ENCODE results near the gene MDP1.
"Not testable (repeated sequence)": the region's sequence is repeated elsewhere in the genome, so short reads cannot be mapped to it uniquely, and the experiment has no call there.

MDP1 gene

DNA sequence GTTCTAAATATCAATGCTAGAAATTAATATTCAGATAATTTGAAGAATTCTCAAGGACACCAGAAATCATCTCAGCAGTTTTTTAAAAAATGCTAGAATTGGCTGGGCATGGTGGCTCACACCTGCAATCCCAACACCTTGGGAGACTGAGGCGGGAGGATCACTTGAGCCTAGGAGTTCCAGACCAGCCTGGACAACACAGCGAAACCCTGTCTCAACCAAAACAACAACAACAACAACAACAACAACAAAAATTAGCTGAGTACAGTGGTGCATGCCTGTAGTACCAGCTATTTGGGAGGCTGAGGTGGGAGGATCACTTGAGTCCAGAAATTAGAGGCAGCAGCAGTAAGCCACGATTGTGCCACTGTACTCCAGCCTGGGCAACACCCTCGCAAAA is 3.2 kb upstream of the MDP1 start:
- Histone ChIP-seq H3K4me3 (ENCODE audit: low read depth in 1 of 2, low read length in 1 of 2) (no peak overlapping the region), H3K27ac (no peak overlapping the region), H3K27me3 (no peaks in the 10 kb centered on the region), H3K9me3 (no peaks in the 10 kb centered on the region), H3K36me3 (peaks cover 6% of the 10 kb centered on the region), H3K4me1 (ENCODE audit: control insufficient read depth in 1 of 2, insufficient read depth in 1 of 2, low read depth in 1 of 2, low read length in 1 of 2) (peaks cover 21 to 22% of the 10 kb centered on the region in 2 experiments)
- TF ChIP-seq, protein P1, sequence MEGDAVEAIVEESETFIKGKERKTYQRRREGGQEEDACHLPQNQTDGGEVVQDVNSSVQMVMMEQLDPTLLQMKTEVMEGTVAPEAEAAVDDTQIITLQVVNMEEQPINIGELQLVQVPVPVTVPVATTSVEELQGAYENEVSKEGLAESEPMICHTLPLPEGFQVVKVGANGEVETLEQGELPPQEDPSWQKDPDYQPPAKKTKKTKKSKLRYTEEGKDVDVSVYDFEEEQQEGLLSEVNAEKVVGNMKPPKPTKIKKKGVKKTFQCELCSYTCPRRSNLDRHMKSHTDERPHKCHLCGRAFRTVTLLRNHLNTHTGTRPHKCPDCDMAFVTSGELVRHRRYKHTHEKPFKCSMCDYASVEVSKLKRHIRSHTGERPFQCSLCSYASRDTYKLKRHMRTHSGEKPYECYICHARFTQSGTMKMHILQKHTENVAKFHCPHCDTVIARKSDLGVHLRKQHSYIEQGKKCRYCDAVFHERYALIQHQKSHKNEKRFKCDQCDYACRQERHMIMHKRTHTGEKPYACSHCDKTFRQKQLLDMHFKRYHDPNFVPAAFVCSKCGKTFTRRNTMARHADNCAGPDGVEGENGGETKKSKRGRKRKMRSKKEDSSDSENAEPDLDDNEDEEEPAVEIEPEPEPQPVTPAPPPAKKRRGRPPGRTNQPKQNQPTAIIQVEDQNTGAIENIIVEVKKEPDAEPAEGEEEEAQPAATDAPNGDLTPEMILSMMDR (IDR thresholded peaks at IDR 0.05), result no peak

DNA sequence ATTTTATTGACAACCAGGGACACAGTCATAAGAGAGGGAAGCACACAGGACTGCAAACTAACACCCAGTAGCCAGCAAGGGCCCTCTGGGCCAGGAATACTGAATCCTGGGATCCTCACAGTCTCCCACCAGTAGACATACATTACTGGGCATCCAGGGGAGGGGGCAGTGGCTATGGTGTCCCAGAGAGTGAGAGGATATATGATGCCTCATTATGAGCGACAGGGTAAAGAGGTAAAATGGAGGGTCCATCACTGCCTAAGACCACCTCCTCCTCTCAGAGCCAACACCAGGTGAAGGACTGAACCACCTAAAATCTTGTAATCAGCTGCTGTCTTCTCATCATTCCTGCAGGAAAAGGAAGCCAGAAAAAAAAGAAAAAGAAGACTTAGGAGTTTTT is 1.0 kb upstream of the MDP1 start:
- H3K9me3 ChIP-seq; H3K4me3 ChIP-seq (ENCODE audit: low read depth in 1 of 2, low read length in 1 of 2); H3K27me3 ChIP-seq; H3K36me3 ChIP-seq: not testable (repeated sequence)
- Histone ChIP-seq H3K27ac (peak overlapping the region; percentile 97), H3K4me1 (ENCODE audit: control insufficient read depth in 1 of 2, insufficient read depth in 1 of 2, low read depth in 1 of 2, low read length in 1 of 2) (peaks cover 31 to 35% of the 10 kb centered on the region in 2 experiments)

DNA sequence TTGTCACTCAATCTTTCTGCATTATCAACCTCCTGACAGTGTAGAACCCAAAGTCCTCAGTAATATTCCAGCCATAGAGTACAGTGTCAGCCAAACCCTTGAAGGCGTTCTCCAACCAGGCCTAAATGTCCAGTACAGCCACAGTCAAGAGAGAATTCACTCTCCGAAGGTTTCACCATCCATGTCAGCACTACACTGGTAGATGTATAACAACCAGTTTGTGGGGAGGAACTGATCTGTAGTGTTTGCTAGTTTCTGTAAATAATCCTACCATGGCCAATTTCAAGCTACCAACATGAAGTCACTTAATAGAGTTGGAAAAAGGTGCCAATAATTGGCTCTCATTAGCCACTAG is 456 bp upstream of the MDP1 start:
- Histone ChIP-seq H3K27ac (peak overlapping the region; percentile 97), H3K4me3 (ENCODE audit: low read depth in 1 of 2, low read length in 1 of 2) (peak overlapping the region; percentile 82 to 98)

DNA sequence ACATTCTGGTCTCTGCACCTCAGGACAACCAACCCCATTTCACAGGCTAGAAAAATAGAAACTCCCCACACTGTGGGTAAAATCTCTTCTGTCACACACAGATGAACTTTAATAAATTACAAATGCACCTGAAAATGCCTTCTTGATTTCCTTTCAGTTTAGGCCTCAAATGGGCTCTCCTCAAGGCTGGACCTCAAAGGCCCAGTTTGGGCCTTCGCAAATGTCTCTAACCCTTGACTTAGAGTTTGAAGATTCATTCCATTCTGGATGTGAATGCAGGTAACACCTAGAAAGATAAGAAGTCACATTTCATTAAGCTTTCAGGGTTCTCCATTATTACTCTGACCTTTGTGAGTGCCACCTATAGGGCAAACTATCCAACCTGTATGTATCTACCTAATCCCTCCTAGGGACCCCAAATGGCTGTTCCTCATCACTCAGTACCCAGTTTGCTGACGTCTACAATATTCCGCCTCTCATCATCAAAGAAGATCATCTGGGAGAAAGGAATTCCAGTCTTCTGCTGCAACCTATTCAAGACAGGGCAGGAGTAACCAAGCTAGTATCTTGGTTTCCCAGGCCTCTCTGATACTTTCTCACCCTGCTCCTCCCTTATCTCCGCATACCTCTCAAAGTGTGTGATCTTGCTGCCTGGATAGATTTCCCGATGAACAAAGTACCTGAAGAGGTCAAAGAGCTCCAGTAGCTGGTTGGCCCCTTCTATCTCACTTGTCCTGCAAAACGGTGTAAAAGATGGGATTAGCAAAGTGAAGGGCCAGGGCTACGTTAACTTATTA is 1.8 kb downstream of the MDP1 start:
- H3K4me3 ChIP-seq (ENCODE audit: low read depth in 1 of 2, low read length in 1 of 2), result peak overlapping the region; percentile 73 to 79
- H3K9me3 ChIP-seq, result no peaks in the 10 kb centered on the region
- TF ChIP-seq, protein P1 (IDR thresholded peaks at IDR 0.05), result no peak
- peak overlapping the region; percentile 97 for H3K27ac ChIP-seq
- peaks cover 27 to 35% of the 10 kb centered on the region in 2 experiments for H3K4me1 ChIP-seq (ENCODE audit: control insufficient read depth in 1 of 2, insufficient read depth in 1 of 2, low read depth in 1 of 2, low read length in 1 of 2)
- H3K36me3 ChIP-seq, result peaks cover 30% of the 10 kb centered on the region
- H3K27me3 ChIP-seq, result no peaks in the 10 kb centered on the region

More for the DNA sequence above, 456 bp upstream of the MDP1 start:
- no peaks in the 10 kb centered on the region for H3K27me3 ChIP-seq
- peaks cover 31 to 35% of the 10 kb centered on the region in 2 experiments for H3K4me1 ChIP-seq (ENCODE audit: control insufficient read depth in 1 of 2, insufficient read depth in 1 of 2, low read depth in 1 of 2, low read length in 1 of 2)
- H3K9me3 ChIP-seq, result no peaks in the 10 kb centered on the region
- peaks cover 7% of the 10 kb centered on the region for H3K36me3 ChIP-seq
- TF ChIP-seq, protein P1 (IDR thresholded peaks at IDR 0.05), result no peak

DNA sequence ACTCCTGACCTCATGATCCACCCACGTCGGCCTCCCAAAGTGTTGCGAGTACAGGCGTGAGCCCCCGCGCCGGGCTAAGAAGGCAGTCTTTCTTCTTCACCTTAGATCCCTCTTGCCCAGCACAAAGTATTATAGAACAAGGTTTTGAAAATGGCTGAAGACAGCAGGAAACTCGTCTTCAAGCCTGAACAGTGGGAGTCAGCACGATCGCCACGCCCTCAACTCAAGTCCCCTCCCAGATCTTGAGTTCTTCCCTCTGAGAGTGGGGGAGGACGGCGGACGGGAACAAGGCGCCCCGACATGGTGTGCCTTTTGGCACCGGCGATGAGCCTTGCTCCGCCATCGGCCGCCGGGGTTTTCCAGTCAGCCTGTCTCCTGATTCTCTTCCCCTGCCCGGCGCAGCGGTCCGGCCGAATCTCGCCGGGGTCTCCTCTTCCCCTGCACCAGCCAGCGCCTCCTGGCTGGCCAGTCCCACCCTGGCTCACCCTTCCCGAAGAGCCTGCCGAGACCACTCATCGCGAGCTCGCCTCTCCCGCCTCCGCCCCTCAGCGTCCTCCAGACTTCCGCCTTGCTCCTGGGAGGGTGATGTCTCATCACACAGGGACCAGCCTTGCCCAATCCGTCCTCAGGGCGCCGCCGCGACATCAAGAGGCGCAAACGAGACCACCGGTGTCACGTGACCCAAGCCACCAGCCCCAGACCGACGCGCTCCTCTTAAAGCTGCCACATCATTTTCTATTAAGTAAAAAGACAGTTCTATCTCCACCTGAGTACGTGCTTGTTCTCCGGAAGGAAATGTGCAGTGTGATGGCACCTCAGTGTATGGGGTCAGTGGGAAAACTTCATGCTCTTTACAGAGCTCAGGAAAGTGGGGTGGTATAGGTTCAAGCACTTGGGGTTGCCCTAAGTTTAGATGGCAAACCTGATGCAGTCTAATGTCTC is 2.7 kb downstream of the MDP1 start, which contains the start of gene CHMP4A:
Gene CHMP4A, minus strand, starts transcription at position 565 of the 942 bp plus-strand sequence. Its CDS starts 49 bp downstream, at position 516.
- H3K9me3 ChIP-seq, result no peaks in the 10 kb centered on the region
- TF ChIP-seq, protein P1 (IDR thresholded peaks at IDR 0.05), result peak; percentile 34
- peak within 1 kb of the TSS; percentile 97 for H3K27ac ChIP-seq
- H3K4me3 ChIP-seq (ENCODE audit: low read depth in 1 of 2, low read length in 1 of 2), result peak within 1 kb of the TSS; percentile 73 to 79
- no peaks in the 10 kb centered on the region for H3K27me3 ChIP-seq
- H3K36me3 ChIP-seq, result peaks cover 35% of the 10 kb centered on the region
- H3K4me1 ChIP-seq (ENCODE audit: control insufficient read depth in 1 of 2, insufficient read depth in 1 of 2, low read depth in 1 of 2, low read length in 1 of 2), result peaks cover 27 to 35% of the 10 kb centered on the region in 2 experiments

Measured in neutrophil (primary cell).